Measurements from ENCODE around the gene FRMD4A. TPM values are rescaled to one million over a fixed set of nuclear protein-coding genes. Genes with fewer than 3 reads are reported as not detected.

The FRMD4A gene
- total and polyA plus RNA-seq, 5 donors from 2014 or later = 0.34 to 2.4 (median 0.54) TPM

GRCh38 chr10:14370894-14371293, 40.2 kb upstream of the FRMD4A start:
- no peak for ATAC-seq (ENCODE audit: low read depth in 2 of 2)
- no peak for DNase-seq
- H3K27ac ChIP-seq (ENCODE audit: insufficient read depth, low read length, poor library complexity, severe bottlenecking) = no peak overlapping the region
- peaks cover 16% of the 10 kb centered on the region for H3K27me3 Mint-ChIP-seq
- H3K4me1 ChIP-seq (ENCODE audit: control insufficient read depth, insufficient read depth, low read length, poor library complexity, severe bottlenecking) = no peaks in the 10 kb centered on the region
- no peak overlapping the region for H3K4me3 ChIP-seq (ENCODE audit: low read depth, low read length)
- no peaks in the 10 kb centered on the region for H3K36me3 Mint-ChIP-seq
- no peaks in the 10 kb centered on the region for H3K36me3 ChIP-seq (ENCODE audit: control insufficient read depth, insufficient read depth, low read length)
- H3K4me3 Mint-ChIP-seq = no peak overlapping the region
- no peaks in the 10 kb centered on the region for H3K9me3 ChIP-seq (ENCODE audit: control insufficient read depth in 2 of 2, low read length in 2 of 2)
- peaks cover 0 to 1% (median 0%) of the 10 kb centered on the region in 7 donors for H3K9me3 Mint-ChIP-seq
- H3K4me1 Mint-ChIP-seq = no peaks in the 10 kb centered on the region
- H3K27ac Mint-ChIP-seq = no peak overlapping the region
- peaks cover 4% of the 10 kb centered on the region for H3K27me3 ChIP-seq (ENCODE audit: control insufficient read depth, insufficient read depth, low read length)

GRCh38 chr10:14369906-14370305, 39.2 kb upstream of the FRMD4A start:
- no peak overlapping the region for H3K27ac ChIP-seq (ENCODE audit: insufficient read depth, low read length, poor library complexity, severe bottlenecking)
- Mint-ChIP-seq H3K27ac (peak overlapping the region in 1 of 3 donors; percentile 50), H3K4me3 (no peak overlapping the region), H3K9me3 (no peaks in the 10 kb centered on the region), H3K36me3 (no peaks in the 10 kb centered on the region), H3K27me3 (peaks cover 12% of the 10 kb centered on the region), H3K4me1 (no peaks in the 10 kb centered on the region)
- no peak overlapping the region for H3K4me3 ChIP-seq (ENCODE audit: low read depth, low read length)
- no peak for DNase-seq
- H3K4me1 ChIP-seq (ENCODE audit: control insufficient read depth, insufficient read depth, low read length, poor library complexity, severe bottlenecking) = no peaks in the 10 kb centered on the region
- no peaks in the 10 kb centered on the region for H3K9me3 ChIP-seq (ENCODE audit: control insufficient read depth in 2 of 2, low read length in 2 of 2)
- H3K27me3 ChIP-seq (ENCODE audit: control insufficient read depth, insufficient read depth, low read length) = peaks cover 2% of the 10 kb centered on the region
- no peak for ATAC-seq (ENCODE audit: low read depth in 2 of 2)
- H3K36me3 ChIP-seq (ENCODE audit: control insufficient read depth, insufficient read depth, low read length) = no peaks in the 10 kb centered on the region

GRCh38 chr10:14366760-14367159, 36.0 kb upstream of the FRMD4A start:
- H3K36me3 ChIP-seq (ENCODE audit: control insufficient read depth, insufficient read depth, low read length) = no peaks in the 10 kb centered on the region
- H3K36me3 Mint-ChIP-seq = no peaks in the 10 kb centered on the region
- H3K27ac ChIP-seq (ENCODE audit: insufficient read depth, low read length, poor library complexity, severe bottlenecking) = no peak overlapping the region
- no peak for DNase-seq
- peaks cover 14% of the 10 kb centered on the region for H3K27me3 Mint-ChIP-seq
- no peak for ATAC-seq (ENCODE audit: low read depth in 2 of 2)
- no peak overlapping the region for H3K27ac Mint-ChIP-seq
- no peaks in the 10 kb centered on the region for H3K4me1 Mint-ChIP-seq
- no peaks in the 10 kb centered on the region for H3K9me3 ChIP-seq (ENCODE audit: control insufficient read depth in 2 of 2, low read length in 2 of 2)
- H3K27me3 ChIP-seq (ENCODE audit: control insufficient read depth, insufficient read depth, low read length) = peaks cover 2% of the 10 kb centered on the region
- no peak overlapping the region for H3K4me3 ChIP-seq (ENCODE audit: low read depth, low read length)
- no peak overlapping the region for H3K4me3 Mint-ChIP-seq
- H3K9me3 Mint-ChIP-seq = no peaks in the 10 kb centered on the region
- H3K4me1 ChIP-seq (ENCODE audit: control insufficient read depth, insufficient read depth, low read length, poor library complexity, severe bottlenecking) = no peaks in the 10 kb centered on the region

GRCh38 chr10:14365266-14365665, 34.5 kb upstream of the FRMD4A start:
- Histone ChIP-seq H3K36me3 (ENCODE audit: control insufficient read depth, insufficient read depth, low read length) (no peaks in the 10 kb centered on the region), H3K4me3 (ENCODE audit: low read depth, low read length) (no peak overlapping the region), H3K27ac (ENCODE audit: insufficient read depth, low read length, poor library complexity, severe bottlenecking) (no peak overlapping the region), H3K27me3 (ENCODE audit: control insufficient read depth, insufficient read depth, low read length) (peaks cover 2% of the 10 kb centered on the region), H3K9me3 (ENCODE audit: control insufficient read depth in 2 of 2, low read length in 2 of 2) (no peaks in the 10 kb centered on the region), H3K4me1 (ENCODE audit: control insufficient read depth, insufficient read depth, low read length, poor library complexity, severe bottlenecking) (no peaks in the 10 kb centered on the region)
- Mint-ChIP-seq H3K4me1 (no peaks in the 10 kb centered on the region), H3K9me3 (no peaks in the 10 kb centered on the region), H3K36me3 (no peaks in the 10 kb centered on the region), H3K27ac (no peak overlapping the region), H3K27me3 (peaks cover 13% of the 10 kb centered on the region), H3K4me3 (no peak overlapping the region)
- no peak for ATAC-seq (ENCODE audit: low read depth in 2 of 2)
- no peak for DNase-seq

- H3K27ac Mint-ChIP-seq = no peak overlapping the region
- Histone ChIP-seq H3K4me1 (ENCODE audit: control insufficient read depth, insufficient read depth, low read length, poor library complexity, severe bottlenecking) (no peaks in the 10 kb centered on the region), H3K27me3 (ENCODE audit: control insufficient read depth, insufficient read depth, low read length) (no peaks in the 10 kb centered on the region), H3K9me3 (ENCODE audit: control insufficient read depth in 2 of 2, low read length in 2 of 2) (no peaks in the 10 kb centered on the region), H3K4me3 (ENCODE audit: low read depth, low read length) (no peak overlapping the region), H3K27ac (ENCODE audit: insufficient read depth, low read length, poor library complexity, severe bottlenecking) (no peak overlapping the region), H3K36me3 (ENCODE audit: control insufficient read depth, insufficient read depth, low read length) (no peaks in the 10 kb centered on the region)
- no peaks in the 10 kb centered on the region for H3K9me3 Mint-ChIP-seq
- H3K27me3 Mint-ChIP-seq = peaks cover 19% of the 10 kb centered on the region
- no peaks in the 10 kb centered on the region for H3K4me1 Mint-ChIP-seq
- ATAC-seq (ENCODE audit: low read depth in 2 of 2) = no peak
- no peak for DNase-seq
- no peaks in the 10 kb centered on the region for H3K36me3 Mint-ChIP-seq
- H3K4me3 Mint-ChIP-seq = no peak overlapping the region
These were observed 31.4 kb upstream of the FRMD4A start for GRCh38 chr10:14362104-14362503.

GRCh38 chr10:14360961-14361360, 30.2 kb upstream of the FRMD4A start:
- no peaks in the 10 kb centered on the region for H3K36me3 Mint-ChIP-seq

GRCh38 chr10:14360515-14360914, 29.8 kb upstream of the FRMD4A start:
- no peaks in the 10 kb centered on the region for H3K9me3 ChIP-seq (ENCODE audit: control insufficient read depth in 2 of 2, low read length in 2 of 2)
- H3K4me1 Mint-ChIP-seq = no peaks in the 10 kb centered on the region
- H3K4me3 Mint-ChIP-seq = no peak overlapping the region
- no peak for ATAC-seq (ENCODE audit: low read depth in 2 of 2)
- H3K27me3 Mint-ChIP-seq = peaks cover 31% of the 10 kb centered on the region
- H3K4me3 ChIP-seq (ENCODE audit: low read depth, low read length) = no peak overlapping the region
- no peak overlapping the region for H3K27ac ChIP-seq (ENCODE audit: insufficient read depth, low read length, poor library complexity, severe bottlenecking)
- no peaks in the 10 kb centered on the region for H3K36me3 Mint-ChIP-seq
- H3K27me3 ChIP-seq (ENCODE audit: control insufficient read depth, insufficient read depth, low read length) = no peaks in the 10 kb centered on the region
- no peaks in the 10 kb centered on the region for H3K4me1 ChIP-seq (ENCODE audit: control insufficient read depth, insufficient read depth, low read length, poor library complexity, severe bottlenecking)
- DNase-seq = no peak
- peaks cover 0 to 2% (median 0%) of the 10 kb centered on the region in 7 donors for H3K9me3 Mint-ChIP-seq
- H3K27ac Mint-ChIP-seq = no peak overlapping the region
- no peaks in the 10 kb centered on the region for H3K36me3 ChIP-seq (ENCODE audit: control insufficient read depth, insufficient read depth, low read length)

More at GRCh38 chr10:14360961-14361360, 30.2 kb upstream of the FRMD4A start:
- Histone ChIP-seq H3K4me3 (ENCODE audit: low read depth, low read length) (no peak overlapping the region), H3K9me3 (ENCODE audit: control insufficient read depth in 2 of 2, low read length in 2 of 2) (no peaks in the 10 kb centered on the region), H3K4me1 (ENCODE audit: control insufficient read depth, insufficient read depth, low read length, poor library complexity, severe bottlenecking) (no peaks in the 10 kb centered on the region), H3K27me3 (ENCODE audit: control insufficient read depth, insufficient read depth, low read length) (no peaks in the 10 kb centered on the region), H3K36me3 (ENCODE audit: control insufficient read depth, insufficient read depth, low read length) (no peaks in the 10 kb centered on the region), H3K27ac (ENCODE audit: insufficient read depth, low read length, poor library complexity, severe bottlenecking) (no peak overlapping the region)
- peaks cover 0 to 2% (median 0%) of the 10 kb centered on the region in 7 donors for H3K9me3 Mint-ChIP-seq
- H3K27ac Mint-ChIP-seq = no peak overlapping the region
- H3K4me1 Mint-ChIP-seq = no peaks in the 10 kb centered on the region
- DNase-seq (no peak), ATAC-seq (ENCODE audit: low read depth in 2 of 2) (no peak)
- H3K4me3 Mint-ChIP-seq = no peak overlapping the region
- peaks cover 27% of the 10 kb centered on the region for H3K27me3 Mint-ChIP-seq

GRCh38 chr10:14358886-14359573, 28.3 kb upstream of the FRMD4A start:
- no peaks in the 10 kb centered on the region for H3K27me3 ChIP-seq (ENCODE audit: control insufficient read depth, insufficient read depth, low read length)
- peaks cover 0 to 2% (median 0%) of the 10 kb centered on the region in 7 donors for H3K9me3 Mint-ChIP-seq
- no peak for ATAC-seq (ENCODE audit: low read depth in 2 of 2)
- H3K27ac ChIP-seq (ENCODE audit: insufficient read depth, low read length, poor library complexity, severe bottlenecking) = no peak overlapping the region
- H3K9me3 ChIP-seq (ENCODE audit: control insufficient read depth in 2 of 2, low read length in 2 of 2) = no peaks in the 10 kb centered on the region
- no peak overlapping the region for H3K4me3 ChIP-seq (ENCODE audit: low read depth, low read length)
- no peaks in the 10 kb centered on the region for H3K36me3 ChIP-seq (ENCODE audit: control insufficient read depth, insufficient read depth, low read length)
- no peak for DNase-seq
- no peaks in the 10 kb centered on the region for H3K4me1 Mint-ChIP-seq
- no peaks in the 10 kb centered on the region for H3K36me3 Mint-ChIP-seq
- H3K4me1 ChIP-seq (ENCODE audit: control insufficient read depth, insufficient read depth, low read length, poor library complexity, severe bottlenecking) = no peaks in the 10 kb centered on the region
- no peak overlapping the region for H3K27ac Mint-ChIP-seq
- no peak overlapping the region for H3K4me3 Mint-ChIP-seq
- peaks cover 38% of the 10 kb centered on the region for H3K27me3 Mint-ChIP-seq
